HG03342 (cell line): ENCODE measurements around the gene ELOA.
"Not testable (repeated sequence)": the region's sequence is repeated elsewhere in the genome, so short reads cannot be mapped to it uniquely, and the experiment has no call there.

Experiments
- ATAC-seq: cut with Tn5 transposase; IDR thresholded peaks from one replicate; pipeline ENCODE4 v1.9.1; 2021; ENCODE audit warnings: mild to moderate bottlenecking, moderate library complexity; ENCODE audit not compliant: unreplicated experiment

The ELOA gene

GRCh38 chr1:23733281-23733680, 10.0 kb upstream of the ELOA start:
- not testable (repeated sequence) for ATAC-seq

- ATAC-seq = no peak
Observed at GRCh38 chr1:23736437-23737134, 6.7 kb upstream of the ELOA start.

- no peak for ATAC-seq
Observed at GRCh38 chr1:23741609-23742008, 1.7 kb upstream of the ELOA start.

- no peak for ATAC-seq
Observed at GRCh38 chr1:23742670-23743286, 493 bp upstream of the ELOA start.

GRCh38 chr1:23745515-23745914, 2.2 kb downstream of the ELOA start:
- no peak for ATAC-seq

GRCh38 chr1:23748016-23748415, 4.7 kb downstream of the ELOA start:
- no peak for ATAC-seq

GRCh38 chr1:23751050-23751814, 8.0 kb downstream of the ELOA start:
- ATAC-seq = no peak

- no peak for ATAC-seq
Observed at GRCh38 chr1:23751815-23752200, 8.5 kb downstream of the ELOA start.

GRCh38 chr1:23752909-23753308, 9.6 kb downstream of the ELOA start:
- ATAC-seq = no peak

- no peak for ATAC-seq
Observed at GRCh38 chr1:23756676-23757075, 13.4 kb downstream of the ELOA start.

- no peak for ATAC-seq
Observed at GRCh38 chr1:23757812-23758211, 14.5 kb downstream of the ELOA start.

- no peak for ATAC-seq
Observed at GRCh38 chr1:23759277-23759676, 16.0 kb downstream of the ELOA start.

GRCh38 chr1:23763041-23763577, 19.8 kb downstream of the ELOA start:
- no peak for ATAC-seq

GRCh38 chr1:23768733-23769132, 25.5 kb downstream of the ELOA start:
- ATAC-seq = no peak

- no peak for ATAC-seq
Observed at GRCh38 chr1:23772049-23772853, 29.0 kb downstream of the ELOA start.

GRCh38 chr1:23772854-23773242, 29.6 kb downstream of the ELOA start:
- no peak for ATAC-seq

- ATAC-seq = no peak
Observed at GRCh38 chr1:23774174-23774880, 31.1 kb downstream of the ELOA start.

GRCh38 chr1:23776217-23776616, 32.9 kb downstream of the ELOA start:
- ATAC-seq = no peak

GRCh38 chr1:23777979-23778814, 34.9 kb downstream of the ELOA start, which contains the start of gene PITHD1:
Gene PITHD1 (plus strand): TSS chr1:23778418. CDS start chr1:23778516, 98 bp downstream.
- ATAC-seq = peak; percentile 66
